ENCODE data around the gene ARMC5. TPM values are rescaled to one million over a fixed set of nuclear protein-coding genes. Genes with fewer than 3 reads are reported as not detected.

Gene ARMC5
- total RNA-seq, 4 donors from 2014 or later: 5.4 to 13.4 (median 9.9) TPM

DNA sequence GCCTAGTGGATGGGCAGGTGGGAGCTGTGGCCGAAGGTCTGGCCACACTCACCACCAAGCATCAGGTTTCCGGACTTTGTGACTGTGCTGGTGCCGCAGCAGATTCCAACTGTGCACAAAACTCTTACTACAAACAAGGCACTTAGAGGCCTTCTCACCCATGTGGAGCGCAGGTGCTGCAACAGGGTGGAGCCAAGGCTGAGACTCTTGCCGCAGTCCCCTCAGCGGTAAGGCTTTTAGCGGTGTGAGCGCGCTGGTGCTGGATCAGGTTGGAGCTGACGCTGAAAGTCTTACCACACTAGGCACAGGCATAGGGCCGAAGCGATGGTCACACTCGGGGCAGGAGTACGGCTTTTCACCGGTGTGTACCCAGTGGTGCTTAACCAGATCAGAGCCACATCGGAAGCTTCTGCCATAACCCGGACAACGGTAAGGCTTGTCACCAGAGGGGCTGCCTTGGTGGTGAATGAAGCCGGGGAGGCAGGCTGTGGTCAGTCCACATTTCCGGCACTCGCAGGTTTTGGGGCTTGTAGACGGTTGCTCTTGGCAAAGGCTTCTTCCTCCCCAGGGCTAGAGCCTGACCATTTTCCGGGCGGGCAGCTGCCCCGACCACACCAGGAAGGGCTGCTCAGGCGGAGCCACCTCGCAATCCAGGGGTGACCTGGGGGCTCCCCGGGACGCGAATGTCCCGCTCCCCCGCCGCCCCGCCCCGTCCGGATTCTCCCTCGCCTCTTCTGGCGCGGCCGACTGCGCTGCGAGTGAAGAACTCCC lies 1.0 kb upstream of the ARMC5 start:
- TF ChIP-seq POLR2A (IDR thresholded peaks at IDR 0.05; ENCODE audit: low read depth) (no peak), EP300 (IDR thresholded peaks at IDR 0.05) (no peak), POLR2AphosphoS5 (IDR thresholded peaks at IDR 0.05) (peak in 1 of 2 donors; percentile 29)
- TF ChIP-seq, protein P1, sequence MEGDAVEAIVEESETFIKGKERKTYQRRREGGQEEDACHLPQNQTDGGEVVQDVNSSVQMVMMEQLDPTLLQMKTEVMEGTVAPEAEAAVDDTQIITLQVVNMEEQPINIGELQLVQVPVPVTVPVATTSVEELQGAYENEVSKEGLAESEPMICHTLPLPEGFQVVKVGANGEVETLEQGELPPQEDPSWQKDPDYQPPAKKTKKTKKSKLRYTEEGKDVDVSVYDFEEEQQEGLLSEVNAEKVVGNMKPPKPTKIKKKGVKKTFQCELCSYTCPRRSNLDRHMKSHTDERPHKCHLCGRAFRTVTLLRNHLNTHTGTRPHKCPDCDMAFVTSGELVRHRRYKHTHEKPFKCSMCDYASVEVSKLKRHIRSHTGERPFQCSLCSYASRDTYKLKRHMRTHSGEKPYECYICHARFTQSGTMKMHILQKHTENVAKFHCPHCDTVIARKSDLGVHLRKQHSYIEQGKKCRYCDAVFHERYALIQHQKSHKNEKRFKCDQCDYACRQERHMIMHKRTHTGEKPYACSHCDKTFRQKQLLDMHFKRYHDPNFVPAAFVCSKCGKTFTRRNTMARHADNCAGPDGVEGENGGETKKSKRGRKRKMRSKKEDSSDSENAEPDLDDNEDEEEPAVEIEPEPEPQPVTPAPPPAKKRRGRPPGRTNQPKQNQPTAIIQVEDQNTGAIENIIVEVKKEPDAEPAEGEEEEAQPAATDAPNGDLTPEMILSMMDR (IDR thresholded peaks at IDR 0.05): peak in 1 of 3 experiments; percentile 22
- DNase-seq (ENCODE audit: extremely low spot score): no peak
- Histone ChIP-seq H3K4me1 (peaks cover 56 to 67% (median 61%) of the 10 kb centered on the region in 4 donors), H3K4me3 (peak overlapping the region; percentile 72 to 96 (median 82)), H3K27me3 (no peaks in the 10 kb centered on the region), H3K36me3 (peaks cover 13 to 21% (median 17%) of the 10 kb centered on the region in 4 donors), H3K9me3 (no peaks in the 10 kb centered on the region), H3K27ac (replicated peaks in 1 of 4) (peak overlapping the region; percentile 92 to 99 (median 98))
- intact Hi-C loops (cut with DNase I): loop anchor here (10.0 kb wide), 1 partner anchor 407 kb away; no protein-coding TSS in a partner anchor
- WGBS: 0% methylated on average over 6 of the region's 42 CpGs

GRCh38 chr16:31459687-31460581 lies 633 bp downstream of the ARMC5 start:
- intact Hi-C loops (cut with DNase I): loop anchor here (10.0 kb wide), 1 partner anchor 405 kb away; no protein-coding TSS in a partner anchor
- TF ChIP-seq POLR2A (IDR thresholded peaks at IDR 0.05; ENCODE audit: low read depth): no peak
- TF ChIP-seq, protein P1 (IDR thresholded peaks at IDR 0.05): peak in 1 of 3 experiments; percentile 7
- TF ChIP-seq EP300 (IDR thresholded peaks at IDR 0.05): peak; percentile 22
- TF ChIP-seq POLR2AphosphoS5 (IDR thresholded peaks at IDR 0.05): peak in 1 of 2 donors; percentile 97
- H3K4me3 ChIP-seq: peak overlapping the region; percentile 72 to 96 (median 82)

DNA sequence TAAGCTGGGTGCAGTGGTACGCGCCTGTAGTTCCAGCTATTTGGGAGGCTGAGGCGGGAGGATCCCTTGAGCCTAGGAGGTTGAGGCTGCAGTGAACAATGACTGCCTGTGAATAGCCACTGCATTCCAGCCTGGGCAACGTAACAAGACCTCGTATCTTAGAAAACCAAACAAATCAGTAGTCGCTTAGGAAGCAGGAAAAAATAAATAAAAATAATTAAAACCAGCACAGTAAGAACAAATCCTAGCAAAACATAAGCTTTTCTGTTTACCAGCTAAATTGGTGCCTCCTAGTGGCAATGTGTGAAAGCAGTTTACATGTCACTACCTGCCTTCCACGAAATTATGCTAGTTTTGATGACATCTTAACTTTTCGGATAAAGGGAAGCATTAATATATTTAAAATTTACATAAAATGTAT lies 1.3 kb downstream of the ARMC5 start:
- Histone ChIP-seq H3K36me3 (peaks cover 22 to 43% (median 38%) of the 10 kb centered on the region in 4 donors), H3K27ac (replicated peaks in 1 of 4) (peak overlapping the region; percentile 86 to 99 (median 95)), H3K9me3 (no peaks in the 10 kb centered on the region), H3K4me3 (peak overlapping the region; percentile 72 to 96 (median 82)), H3K27me3 (no peaks in the 10 kb centered on the region), H3K4me1 (peaks cover 32 to 43% (median 37%) of the 10 kb centered on the region in 4 donors)
- DNase-seq (ENCODE audit: extremely low spot score): no peak
- WGBS: 43% methylated on average over 8 of the region's 8 CpGs
- TF ChIP-seq, protein P1 (IDR thresholded peaks at IDR 0.05): peak; percentile 24 to 61 (median 29)
- no peak for TF ChIP-seq POLR2A (IDR thresholded peaks at IDR 0.05; ENCODE audit: low read depth)
- intact Hi-C loops (cut with DNase I): no loop called here

More at GRCh38 chr16:31459687-31460581, 633 bp downstream of the ARMC5 start:
- Histone ChIP-seq H3K27ac (replicated peaks in 1 of 4) (peak overlapping the region; percentile 92 to 99 (median 98)), H3K9me3 (no peaks in the 10 kb centered on the region), H3K36me3 (peaks cover 20 to 38% (median 32%) of the 10 kb centered on the region in 4 donors), H3K4me1 (peaks cover 39 to 50% (median 44%) of the 10 kb centered on the region in 4 donors), H3K27me3 (no peaks in the 10 kb centered on the region)
- peak; percentile 100 for DNase-seq (ENCODE audit: extremely low spot score)
- 8% methylated on average over 15 of the region's 61 CpGs for WGBS

GRCh38 chr16:31461201-31461920 lies 2.1 kb downstream of the ARMC5 start:
- Histone ChIP-seq H3K36me3 (peaks cover 27 to 47% (median 44%) of the 10 kb centered on the region in 4 donors), H3K4me3 (no peak overlapping the region), H3K27me3 (no peaks in the 10 kb centered on the region), H3K27ac (replicated peaks in 1 of 4) (peak overlapping the region in 2 of 4 donors; percentile 98 to 99), H3K4me1 (peaks cover 26 to 36% (median 29%) of the 10 kb centered on the region in 4 donors), H3K9me3 (no peaks in the 10 kb centered on the region)
- intact Hi-C loops (cut with DNase I): no loop called here
- 87% methylated on average over 6 of the region's 10 CpGs for WGBS
- TF ChIP-seq POLR2AphosphoS5 (IDR thresholded peaks at IDR 0.05) (no peak), EP300 (IDR thresholded peaks at IDR 0.05) (no peak), POLR2A (IDR thresholded peaks at IDR 0.05; ENCODE audit: low read depth) (no peak)
- TF ChIP-seq, protein P1 (IDR thresholded peaks at IDR 0.05): no peak
- no peak for DNase-seq (ENCODE audit: extremely low spot score)

Measured in esophagus muscularis mucosa (tissue), 4 donors.